HG02588 (cell line): ENCODE results near the gene TMX3.

Experiments used
- ATAC-seq: cut with Tn5 transposase; IDR thresholded peaks from one replicate; pipeline ENCODE4 v1.9.1; 2021; ENCODE audit warnings: mild to moderate bottlenecking, moderate library complexity; ENCODE audit not compliant: unreplicated experiment

TMX3 gene, protein sequence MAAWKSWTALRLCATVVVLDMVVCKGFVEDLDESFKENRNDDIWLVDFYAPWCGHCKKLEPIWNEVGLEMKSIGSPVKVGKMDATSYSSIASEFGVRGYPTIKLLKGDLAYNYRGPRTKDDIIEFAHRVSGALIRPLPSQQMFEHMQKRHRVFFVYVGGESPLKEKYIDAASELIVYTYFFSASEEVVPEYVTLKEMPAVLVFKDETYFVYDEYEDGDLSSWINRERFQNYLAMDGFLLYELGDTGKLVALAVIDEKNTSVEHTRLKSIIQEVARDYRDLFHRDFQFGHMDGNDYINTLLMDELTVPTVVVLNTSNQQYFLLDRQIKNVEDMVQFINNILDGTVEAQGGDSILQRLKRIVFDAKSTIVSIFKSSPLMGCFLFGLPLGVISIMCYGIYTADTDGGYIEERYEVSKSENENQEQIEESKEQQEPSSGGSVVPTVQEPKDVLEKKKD

DNA sequence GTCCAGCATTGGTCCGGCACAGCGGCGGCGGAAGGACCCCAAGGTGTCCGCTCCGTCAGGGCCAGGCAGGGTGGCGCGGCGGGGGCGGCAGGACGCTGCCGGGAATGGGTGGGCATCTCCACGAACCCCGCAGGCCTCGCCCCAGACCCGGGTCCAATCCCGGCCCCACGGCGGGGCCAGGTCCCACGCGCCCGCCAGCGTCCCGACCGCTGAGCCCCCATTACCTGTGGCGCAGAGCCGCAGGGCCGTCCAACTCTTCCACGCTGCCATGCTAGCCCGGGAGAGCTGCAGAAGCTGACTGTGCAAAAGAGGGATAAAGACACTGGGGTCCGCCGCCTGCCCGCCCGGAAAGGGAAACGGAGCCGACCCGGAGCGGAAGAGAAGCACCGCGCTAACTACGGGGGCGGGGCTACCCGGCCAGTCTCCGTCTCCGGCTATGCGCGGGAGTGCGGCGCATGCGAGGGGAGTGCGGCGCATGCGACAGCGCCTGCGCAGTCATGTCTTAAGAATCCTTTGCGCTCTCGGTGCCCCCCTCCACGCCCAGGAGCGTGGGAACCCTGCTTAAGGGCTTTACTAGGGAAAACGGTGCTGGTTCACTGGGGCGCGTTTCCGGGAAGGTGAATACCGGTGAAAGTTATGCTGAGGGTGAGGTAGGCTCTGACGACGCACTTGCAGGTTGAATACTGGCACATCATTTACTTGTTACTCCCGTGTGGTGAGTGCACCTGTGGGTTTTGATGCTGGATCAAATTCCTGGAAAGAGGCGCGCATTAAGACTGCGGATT is at the start of gene TMX3:
Gene TMX3 (minus strand): TSS at position 397 of the 785 bp plus-strand sequence. CDS start 127 bp downstream, at position 270.
- peak; percentile 98 for ATAC-seq

DNA sequence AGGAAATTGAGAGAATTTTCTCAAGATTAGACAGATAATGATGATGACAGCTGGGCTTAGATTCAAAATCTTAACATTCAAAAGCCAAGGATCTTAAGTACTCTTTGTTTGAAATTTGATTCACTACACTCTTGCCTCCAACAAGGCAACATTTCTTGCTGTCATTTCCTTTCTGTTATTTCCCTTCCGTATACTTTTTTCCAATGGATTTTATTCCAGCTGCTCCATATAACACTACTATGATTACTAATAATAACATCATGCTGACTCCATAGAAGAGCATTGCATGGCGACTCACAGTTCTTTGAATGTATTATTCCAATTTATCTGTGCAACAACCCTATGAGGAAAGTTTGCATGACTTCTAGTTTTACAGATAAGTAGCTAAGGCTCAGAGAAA is 49.1 kb upstream of the TMX3 start:
- ATAC-seq, result no peak

DNA sequence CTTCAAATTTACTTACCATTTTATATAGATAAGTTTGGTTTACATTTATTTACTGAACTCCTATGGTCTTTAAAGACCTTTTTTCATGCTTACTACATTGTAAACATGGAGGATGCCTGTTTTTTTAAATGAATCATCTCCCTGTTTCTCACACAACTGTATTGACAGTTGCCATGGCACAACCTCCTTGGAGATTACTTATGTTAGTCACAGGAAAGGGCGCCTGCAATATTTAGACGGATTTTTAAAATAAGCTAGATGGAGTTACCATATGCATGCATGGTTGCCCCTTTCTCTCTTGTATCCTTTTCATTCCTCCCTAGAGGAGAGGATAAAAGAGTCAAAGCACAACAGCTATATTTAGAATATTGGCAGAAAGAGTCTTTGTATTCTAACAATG is 48.2 kb upstream of the TMX3 start:
- no peak for ATAC-seq

DNA sequence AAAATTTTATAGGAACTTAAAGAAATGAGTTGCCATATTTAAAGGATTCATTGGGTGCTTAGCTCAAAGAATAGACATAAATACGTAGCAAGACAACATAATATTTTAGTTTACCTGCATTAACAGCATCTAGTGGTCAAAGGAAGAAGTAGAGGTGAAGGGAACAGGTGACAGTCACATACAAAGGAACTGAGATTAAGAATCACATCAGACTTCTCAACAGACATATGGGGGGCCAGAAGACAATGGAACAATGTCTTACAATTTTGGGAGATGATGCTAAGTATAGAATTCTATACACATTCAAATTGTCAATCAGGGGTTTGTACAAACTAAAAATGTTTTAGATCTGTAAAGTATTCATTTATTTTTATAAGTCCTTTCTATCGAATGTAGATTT is 44.4 kb upstream of the TMX3 start:
- ATAC-seq, result no peak

DNA sequence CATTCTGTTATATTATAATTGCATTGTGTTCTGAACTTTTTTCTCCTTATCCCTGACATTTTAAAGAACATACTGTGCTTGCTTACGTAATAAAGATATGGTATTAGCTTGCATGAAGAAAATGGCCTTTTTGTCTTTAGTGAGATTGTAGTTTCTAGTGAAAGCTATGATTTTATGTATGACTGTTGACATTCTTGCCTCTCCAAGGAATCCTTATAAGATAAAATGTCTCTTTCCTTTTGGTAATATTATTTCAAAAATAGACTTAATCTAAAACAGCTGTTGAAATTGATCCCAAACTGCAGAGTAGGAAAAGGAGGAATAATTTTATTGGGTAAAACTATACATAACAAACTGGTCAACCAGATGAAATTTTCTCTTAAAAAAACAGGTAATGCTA is 42.2 kb upstream of the TMX3 start:
- no peak for ATAC-seq

DNA sequence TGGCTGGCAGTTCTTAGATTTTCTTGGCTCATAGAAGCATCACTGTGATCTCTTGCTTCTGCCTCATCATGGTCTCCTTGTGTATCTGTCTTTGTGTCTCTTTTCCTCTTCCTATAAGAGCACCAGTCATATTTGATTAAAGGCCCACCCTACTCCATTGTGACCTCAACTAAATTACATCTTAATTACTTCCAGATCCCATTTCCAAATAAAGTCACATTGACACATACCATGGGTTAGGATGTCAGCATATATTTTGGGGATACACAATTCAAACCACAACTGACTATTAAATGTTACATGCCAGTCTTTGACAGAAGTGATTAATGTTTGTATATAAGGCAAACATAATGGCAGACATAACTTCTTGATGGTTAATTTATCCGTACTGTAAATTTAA is 27.3 kb upstream of the TMX3 start:
- no peak for ATAC-seq

DNA sequence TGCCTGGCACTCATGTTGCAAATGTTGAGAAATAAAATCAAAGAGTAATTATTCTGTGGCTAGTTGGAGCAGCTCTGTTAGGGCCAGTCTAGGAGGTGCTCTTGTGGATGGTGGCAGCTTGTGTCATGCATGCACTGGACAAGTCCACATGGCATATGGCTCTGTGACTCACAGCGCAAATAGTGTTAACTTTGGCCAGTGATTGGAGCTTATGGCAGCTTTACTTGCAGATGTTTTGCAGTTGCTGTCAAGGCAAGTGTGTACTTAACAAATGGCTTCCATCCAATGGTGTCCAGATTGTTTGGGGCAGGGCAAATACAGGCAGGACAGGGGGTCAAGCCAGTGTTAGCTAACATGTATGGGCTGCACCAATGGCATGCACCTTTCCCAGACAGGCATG is 26.1 kb upstream of the TMX3 start:
- ATAC-seq, result no peak

DNA sequence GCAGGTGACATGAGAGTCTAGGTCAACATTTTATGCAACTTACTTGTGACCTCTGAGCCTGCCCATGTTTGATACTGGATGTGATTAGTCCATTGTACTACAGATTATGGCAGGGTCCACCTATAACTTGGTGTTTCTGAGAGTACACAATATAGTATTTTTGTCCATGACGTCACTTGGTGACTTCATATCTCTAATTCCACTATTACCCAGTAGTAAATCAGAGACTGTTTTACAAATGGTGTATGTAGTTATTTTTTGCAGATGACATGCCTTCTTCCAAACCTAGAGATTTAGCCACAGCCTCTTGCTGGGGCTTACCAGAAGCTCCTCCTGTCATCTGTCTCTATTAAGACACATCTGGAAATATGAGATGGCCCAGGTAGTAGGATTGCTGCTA is 24.6 kb upstream of the TMX3 start:
- no peak for ATAC-seq

DNA sequence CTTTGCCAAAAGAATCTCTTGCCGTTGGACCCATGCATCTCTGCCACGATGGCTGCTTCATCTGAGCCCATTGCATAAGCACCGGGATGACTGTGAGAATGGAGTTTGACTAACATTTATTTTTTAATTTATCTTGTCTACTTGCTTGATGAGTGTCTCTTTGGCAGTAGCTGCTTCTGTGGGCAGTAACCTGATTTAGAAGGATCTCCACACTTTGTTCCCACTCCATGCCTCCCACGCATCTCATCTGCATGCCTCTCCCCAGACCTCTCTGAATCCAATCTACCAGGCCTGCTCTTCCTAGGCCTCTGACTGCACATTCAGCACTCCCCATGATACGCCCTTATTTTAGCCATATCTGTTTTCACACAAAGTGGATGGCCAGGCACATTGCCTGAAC is 23.7 kb upstream of the TMX3 start:
- no peak for ATAC-seq

DNA sequence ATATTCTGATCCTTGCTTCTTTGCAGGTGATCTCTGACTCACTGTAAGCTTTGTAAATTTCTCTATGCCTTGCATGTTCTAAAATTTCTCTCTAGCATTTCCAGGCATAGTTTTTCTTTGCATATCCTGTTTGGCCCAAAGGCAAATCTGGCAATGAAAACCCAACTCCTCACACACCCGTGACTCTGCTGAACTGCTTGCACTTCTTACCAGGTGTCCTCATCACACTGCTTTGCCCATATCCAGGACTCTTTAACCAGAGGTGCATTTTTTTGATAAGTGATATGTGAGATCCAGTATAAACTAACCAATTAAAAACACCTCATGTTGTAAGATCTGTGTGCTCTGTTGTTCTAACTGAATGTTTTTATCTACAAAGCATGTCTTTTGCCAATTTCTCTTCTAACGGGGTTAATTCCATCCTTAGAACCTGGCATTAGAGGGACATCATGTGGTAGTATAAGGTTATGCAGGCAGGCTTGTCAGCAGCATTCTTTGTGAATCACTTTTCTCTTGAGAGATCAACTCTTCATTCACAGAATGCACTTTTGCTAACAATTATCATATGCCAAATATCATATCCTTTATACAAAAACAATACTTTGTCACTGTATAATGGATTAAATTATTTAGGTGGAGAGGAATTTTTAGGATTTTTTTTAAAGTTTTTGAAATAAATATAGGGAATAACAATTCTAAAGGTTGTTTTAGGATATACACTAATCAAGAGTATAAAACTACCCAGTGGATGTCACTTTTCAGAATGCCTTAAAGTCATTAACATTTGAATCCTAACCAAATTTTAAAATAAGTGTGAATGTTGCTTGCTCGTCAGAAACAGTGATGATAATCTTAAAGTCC is 20.8 kb upstream of the TMX3 start:
- peak; percentile 84 for ATAC-seq

DNA sequence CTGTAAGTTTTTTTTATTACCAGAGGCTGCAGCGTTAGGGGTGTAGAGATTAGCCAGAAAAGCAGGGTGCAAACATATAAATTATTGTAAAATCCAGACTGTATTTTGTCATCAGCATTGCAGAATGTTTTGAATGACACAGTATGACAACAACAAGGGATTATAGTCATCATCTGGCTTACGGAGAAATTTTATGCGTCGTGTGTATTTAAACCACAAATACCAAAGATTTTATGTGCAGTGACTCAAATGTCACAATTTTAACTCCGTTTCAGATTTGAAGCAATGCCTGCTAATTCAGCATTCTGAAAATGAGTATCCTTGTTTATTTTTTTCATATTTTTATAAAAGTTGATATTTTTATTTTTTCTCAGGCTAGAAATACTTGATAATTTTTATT is 19.4 kb upstream of the TMX3 start:
- ATAC-seq, result no peak

DNA sequence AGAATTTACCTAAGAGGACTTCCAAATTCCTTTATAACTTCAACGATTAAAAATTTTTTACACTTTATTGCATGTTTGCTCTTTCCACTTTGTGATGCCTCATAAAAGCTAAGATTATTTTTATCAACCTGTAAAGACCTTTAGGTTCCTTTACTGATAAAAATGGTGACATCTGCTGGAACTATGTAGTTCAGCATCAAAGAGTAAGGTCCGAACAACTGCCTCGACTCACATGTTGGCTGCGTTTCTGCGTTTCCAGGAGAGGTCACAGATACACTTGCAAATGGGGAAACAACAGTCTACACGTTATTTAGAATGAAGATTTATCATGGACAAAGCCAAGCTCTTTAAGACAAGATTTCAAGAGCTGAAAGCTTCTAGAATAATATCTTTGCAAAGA is 18.8 kb upstream of the TMX3 start:
- no peak for ATAC-seq

DNA sequence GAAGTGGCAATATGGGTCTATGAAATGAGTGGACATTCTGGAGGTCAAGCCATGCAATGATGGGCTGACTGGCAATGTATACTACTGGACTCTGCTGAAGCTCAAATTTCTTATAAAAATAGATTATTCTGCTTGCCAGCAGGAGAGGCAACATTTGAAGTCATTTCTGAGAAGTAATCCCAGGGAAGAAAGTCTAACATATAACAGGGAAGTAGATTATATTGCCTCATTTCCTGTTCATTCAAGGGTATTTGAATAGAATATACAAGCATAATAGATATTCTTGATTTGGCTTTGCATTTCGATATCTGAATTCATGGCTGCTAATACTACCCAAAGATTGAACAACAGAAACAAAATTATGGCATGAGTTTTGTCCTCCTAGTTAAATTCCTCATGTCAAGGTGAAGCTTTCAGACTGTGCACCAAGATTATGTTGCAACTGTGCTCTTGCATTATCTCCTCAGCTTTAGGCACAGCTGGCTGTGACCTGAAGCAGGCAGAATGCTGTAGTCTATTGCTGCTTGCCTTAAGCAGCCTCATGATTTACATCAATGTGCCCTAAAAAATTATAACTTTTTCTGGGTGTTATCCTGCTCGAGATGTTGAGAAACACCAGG is 13.3 kb upstream of the TMX3 start:
- no peak for ATAC-seq

DNA sequence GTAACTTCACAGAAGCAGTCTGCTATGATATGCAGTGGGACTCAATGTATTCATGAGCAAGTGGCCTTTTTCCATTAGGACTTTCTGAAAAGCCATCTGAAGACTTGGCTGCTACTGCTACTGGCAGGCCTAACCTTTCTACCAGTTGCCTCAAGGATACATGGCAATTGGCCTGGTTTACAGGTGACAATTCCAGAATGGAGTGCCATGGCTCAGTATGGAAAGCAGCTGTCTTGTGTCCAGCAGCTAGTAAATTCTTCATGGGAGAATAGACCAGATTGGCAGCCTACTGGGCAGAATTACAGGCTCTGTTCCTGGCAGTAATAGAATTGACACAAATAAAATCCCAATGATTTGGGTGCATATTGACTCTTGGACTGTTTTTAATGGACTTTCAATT is 12.6 kb upstream of the TMX3 start:
- ATAC-seq, result no peak

DNA sequence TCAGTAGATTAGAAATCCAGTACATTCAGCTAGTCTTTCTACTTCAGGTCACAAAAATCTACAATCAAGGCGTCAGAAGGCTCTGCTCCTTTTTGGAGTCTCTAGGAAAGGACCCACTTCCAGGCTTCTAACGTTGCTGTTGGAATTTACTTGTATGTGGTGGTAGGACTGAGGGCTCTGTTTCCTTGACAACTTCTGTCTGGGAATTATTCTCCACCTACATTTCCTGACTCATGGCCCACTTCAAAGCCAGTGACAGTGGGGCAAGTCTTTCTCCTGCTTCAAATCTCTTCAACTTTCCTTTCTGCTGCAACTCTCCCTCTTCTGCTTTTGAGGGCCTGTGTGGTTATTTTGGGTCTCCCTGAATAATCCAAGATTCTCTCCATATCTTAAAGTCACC is 10.4 kb upstream of the TMX3 start:
- ATAC-seq, result no peak

DNA sequence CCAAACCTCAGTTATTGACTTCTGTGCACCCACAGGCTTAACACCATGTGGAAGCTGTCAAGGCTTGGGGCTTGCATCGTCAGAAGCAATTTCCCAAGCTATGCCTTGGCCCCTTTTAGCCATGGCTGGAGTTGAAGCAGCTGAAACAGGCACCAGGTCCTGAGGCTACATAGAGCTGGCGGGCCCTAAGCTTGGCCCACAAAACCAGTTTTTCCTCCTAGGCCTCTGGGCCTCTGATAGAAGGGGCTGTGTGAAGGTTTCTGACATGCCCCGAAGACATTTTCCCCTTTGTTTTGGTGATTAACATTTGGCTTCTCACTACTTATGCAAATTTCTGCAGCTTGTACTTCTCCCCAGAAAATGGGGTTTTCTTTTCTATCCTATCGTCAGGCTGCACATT is 9.1 kb upstream of the TMX3 start:
- no peak for ATAC-seq

DNA sequence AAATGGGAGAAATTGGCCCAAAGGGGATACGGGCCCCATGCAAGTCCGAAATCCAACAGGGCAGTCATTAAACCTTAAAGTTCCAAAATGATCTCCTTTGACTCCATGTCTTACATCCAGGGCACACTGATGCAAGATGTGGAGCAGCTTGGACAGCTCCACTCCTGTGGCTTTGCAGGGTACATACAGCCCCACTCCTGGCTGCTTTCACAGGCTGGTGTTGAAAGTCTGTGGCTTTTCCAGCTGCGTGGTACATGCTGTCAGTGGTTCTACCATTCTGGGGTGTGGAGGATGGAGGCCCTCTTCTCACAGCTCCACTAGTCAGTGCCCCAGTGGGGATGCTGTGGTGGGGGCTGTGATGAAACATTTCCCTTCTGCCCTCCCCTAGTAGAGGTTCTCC is 8.6 kb upstream of the TMX3 start:
- ATAC-seq, result no peak

DNA sequence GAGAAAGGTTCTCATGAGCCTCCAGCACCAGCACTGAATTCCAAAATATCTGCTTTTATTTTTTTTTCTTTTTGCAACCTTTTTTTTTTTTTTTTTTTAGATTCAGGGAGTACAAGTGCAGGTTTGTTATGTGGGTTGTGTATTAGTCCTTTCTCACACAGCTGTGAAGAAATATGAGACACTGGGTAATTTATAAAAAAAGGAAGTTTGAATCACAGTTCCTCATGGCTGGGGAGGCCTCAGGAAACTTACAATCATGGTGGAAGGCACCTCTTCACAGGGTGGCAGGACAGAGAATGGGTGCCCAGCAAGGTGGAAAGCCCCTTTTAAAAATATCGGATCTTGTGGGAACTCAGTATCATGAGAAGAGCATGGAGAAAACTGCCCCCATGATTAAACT is 7.9 kb upstream of the TMX3 start:
- ATAC-seq, result no peak

DNA sequence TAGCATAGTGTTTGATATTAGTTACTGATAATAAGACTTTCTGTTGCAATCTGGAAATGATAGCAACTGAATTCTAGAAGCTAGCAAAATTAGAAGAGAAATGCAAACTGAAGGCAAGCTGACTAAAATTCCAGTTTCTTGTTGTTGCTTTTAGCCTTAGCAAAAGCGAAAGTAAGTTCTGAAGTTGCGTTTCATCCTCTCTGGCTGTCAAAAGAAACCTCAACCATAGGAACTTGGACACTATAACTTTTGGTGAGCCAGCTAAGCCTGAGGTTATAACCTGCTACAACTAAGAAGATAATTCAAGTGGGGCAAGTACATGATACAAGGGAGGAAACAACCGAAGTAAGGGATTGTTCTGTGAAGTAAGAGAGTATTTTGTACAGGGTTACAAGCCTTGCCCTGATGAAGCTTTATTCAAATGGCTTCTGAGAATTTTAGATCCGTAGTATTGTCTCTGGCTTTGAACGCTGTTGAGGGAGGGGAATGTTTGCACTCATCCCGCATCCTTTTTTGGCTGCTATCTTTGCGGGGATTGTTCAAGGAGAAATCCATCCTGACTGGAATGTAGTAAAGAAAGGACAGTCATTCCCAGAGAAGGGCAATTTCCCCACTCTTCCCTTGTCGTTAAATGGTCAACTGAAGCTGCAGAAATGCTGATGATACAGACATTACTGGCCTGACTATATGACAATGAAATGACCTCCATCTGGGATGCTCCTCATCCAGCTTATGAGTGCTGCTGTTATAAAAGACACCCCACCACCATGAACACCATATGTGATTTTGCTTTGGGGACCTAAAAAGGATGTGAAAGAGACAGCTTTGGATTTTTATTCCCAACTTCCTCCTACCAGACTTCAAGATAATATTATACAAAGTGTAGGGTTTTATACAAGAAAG is 7.0 kb upstream of the TMX3 start:
- peak; percentile 85 for ATAC-seq

DNA sequence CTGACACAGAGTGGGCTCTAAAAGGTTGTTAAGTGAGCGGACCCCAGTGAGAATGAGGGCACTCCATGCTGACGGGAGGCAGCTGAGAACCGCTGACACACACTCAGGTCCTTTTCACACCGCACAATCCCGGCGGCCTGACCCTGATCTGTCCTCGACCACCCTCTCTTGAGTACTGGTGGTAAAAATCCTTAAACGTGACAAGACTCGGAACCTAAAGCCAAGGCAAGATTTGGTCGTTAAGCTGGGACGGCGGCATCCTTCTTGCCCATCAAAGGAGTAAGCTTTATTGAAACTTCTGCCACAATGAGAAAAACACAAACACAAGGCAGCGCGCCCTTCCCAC is 569 bp downstream of the TMX3 start:
- ATAC-seq, result peak; percentile 3
